Spinal cord (tissue), 10 donors: ENCODE data around the gene PRTFDC1. TPM values are rescaled to one million over a fixed set of nuclear protein-coding genes. Genes with fewer than 3 reads are reported as not detected.

Experiments
- DNase-seq, 6 donors: peaks; one replicate each; pipeline versions ENCODE4 v3.0.0 to v3.0.0-alpha.2; 2013 to 2015; ENCODE audit warnings: low spot score in 6 of 6, low read depth in 4 of 6
- H3K27ac ChIP-seq: one replicate; pipeline ENCODE4 v1.5.1; 2013; ENCODE audit warnings: low read depth, low read length, control low read depth
- H3K27me3 ChIP-seq: one replicate; pipeline ENCODE4 v1.6.1; 2013; ENCODE audit warnings: low read length; ENCODE audit not compliant: control insufficient read depth, insufficient read depth
- H3K36me3 ChIP-seq: one replicate; pipeline ENCODE4 v1.6.1; 2013; ENCODE audit warnings: low read length; ENCODE audit not compliant: control insufficient read depth, insufficient read depth
- H3K4me1 ChIP-seq: one replicate; pipeline ENCODE4 v1.6.1; 2013; ENCODE audit warnings: low read length; ENCODE audit not compliant: control insufficient read depth, insufficient read depth
- H3K4me3 ChIP-seq: one replicate; pipeline ENCODE4 v1.5.1; 2013; ENCODE audit warnings: low read depth, low read length, control low read depth
- H3K9me3 ChIP-seq: one replicate; pipeline ENCODE4 v1.6.1; 2013; ENCODE audit warnings: low read length; ENCODE audit not compliant: control insufficient read depth, insufficient read depth
- WGBS: methylation state at CpG from one replicate; pipeline ENCODE4 v1.1.5; 2013; ENCODE audit warnings: missing lambda C conversion rate; ENCODE audit not compliant: insufficient coverage; 5-methylcytosine and 5-hydroxymethylcytosine counted together
- polyA plus RNA-seq, 2 donors: library from polyadenylated mRNA; unstranded; fragments of 120-200 nt; gene quantifications; one replicate each; pipeline ENCODE4 v1.2.1, GENCODE V29; 2013; ENCODE audit not compliant: insufficient read length in 2 of 2
- total RNA-seq, 2 donors: library from RNA; depleted of rRNA in 1 of 2; stranded (reverse); fragments of 120-200 nt in 1 of 2; fragments of >200 nt in 1 of 2; gene quantifications; one replicate each; pipeline versions ENCODE4 v1.2.3 to v1.2.4, GENCODE V29; 2013 to 2014
- donor health status: healthy.

The PRTFDC1 gene
- total and polyA plus RNA-seq, 4 donors: 28.7 to 45.4 (median 36.5) TPM

- Histone ChIP-seq H3K27me3 (no peaks in the 10 kb centered on the region), H3K36me3 (no peaks in the 10 kb centered on the region), H3K27ac (no peak overlapping the region), H3K4me1 (peaks cover 6% of the 10 kb centered on the region), H3K9me3 (no peaks in the 10 kb centered on the region), H3K4me3 (no peak overlapping the region)
- DNase-seq: no peak
- no CpG with 5 or more reads among the region's 3 CpGs for WGBS
These were observed 130.4 kb downstream of the PRTFDC1 start for GRCh38 chr10:24821986-24822385.

GRCh38 chr10:24816868-24817396 is 135.5 kb downstream of the PRTFDC1 start:
- H3K9me3 ChIP-seq: no peaks in the 10 kb centered on the region
- H3K36me3 ChIP-seq: no peaks in the 10 kb centered on the region
- no peak overlapping the region for H3K4me3 ChIP-seq
- 100% methylated on average over 5 of the region's 6 CpGs for WGBS
- DNase-seq: no peak
- peaks cover 13% of the 10 kb centered on the region for H3K4me1 ChIP-seq
- H3K27me3 ChIP-seq: no peaks in the 10 kb centered on the region
- no peak overlapping the region for H3K27ac ChIP-seq

GRCh38 chr10:24814568-24815313 is 137.7 kb downstream of the PRTFDC1 start:
- Histone ChIP-seq H3K4me1 (peaks cover 14% of the 10 kb centered on the region), H3K27ac (no peak overlapping the region), H3K27me3 (no peaks in the 10 kb centered on the region), H3K36me3 (no peaks in the 10 kb centered on the region), H3K9me3 (no peaks in the 10 kb centered on the region), H3K4me3 (no peak overlapping the region)
- no peak for DNase-seq
- 95% methylated on average over 7 of the region's 11 CpGs for WGBS

DNA sequence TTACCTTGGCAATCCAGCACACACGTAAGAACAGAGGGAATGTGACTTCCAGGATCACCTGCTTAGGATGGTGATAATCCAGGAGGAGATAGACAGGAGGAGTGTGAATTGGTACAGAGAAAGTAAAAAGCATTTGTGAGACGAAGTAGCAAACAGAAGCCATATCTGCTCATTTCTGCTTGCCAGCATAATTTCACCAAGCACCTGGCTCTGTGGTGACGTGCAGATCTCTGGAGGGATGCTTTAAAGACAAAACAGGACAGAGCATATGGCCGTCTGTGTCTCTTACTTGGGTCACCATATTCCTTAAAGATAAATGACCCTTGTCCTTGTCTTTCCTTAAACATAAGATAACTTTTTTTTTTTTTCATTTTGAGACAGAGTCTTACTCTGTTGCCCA is 138.6 kb downstream of the PRTFDC1 start:
- no peaks in the 10 kb centered on the region for H3K36me3 ChIP-seq
- H3K4me1 ChIP-seq: peaks cover 14% of the 10 kb centered on the region
- H3K27me3 ChIP-seq: no peaks in the 10 kb centered on the region
- H3K27ac ChIP-seq: no peak overlapping the region
- 61% methylated on average over 2 of the region's 4 CpGs for WGBS
- no peak overlapping the region for H3K4me3 ChIP-seq
- peak in 1 of 6 donors; percentile 54 for DNase-seq
- no peaks in the 10 kb centered on the region for H3K9me3 ChIP-seq

GRCh38 chr10:24806262-24806661 is 146.1 kb downstream of the PRTFDC1 start:
- no peak overlapping the region for H3K27ac ChIP-seq
- H3K9me3 ChIP-seq: no peaks in the 10 kb centered on the region
- no peaks in the 10 kb centered on the region for H3K27me3 ChIP-seq
- no peak overlapping the region for H3K4me3 ChIP-seq
- DNase-seq: no peak
- H3K36me3 ChIP-seq: no peaks in the 10 kb centered on the region
- peaks cover under 1% of the 10 kb centered on the region for H3K4me1 ChIP-seq
- WGBS: 69% methylated on average over 2 of the region's 5 CpGs

GRCh38 chr10:24804956-24805355 is 147.4 kb downstream of the PRTFDC1 start:
- Histone ChIP-seq H3K4me3 (no peak overlapping the region), H3K27ac (no peak overlapping the region), H3K27me3 (no peaks in the 10 kb centered on the region), H3K9me3 (no peaks in the 10 kb centered on the region), H3K36me3 (no peaks in the 10 kb centered on the region), H3K4me1 (no peaks in the 10 kb centered on the region)
- DNase-seq: no peak

- no peaks in the 10 kb centered on the region for H3K4me1 ChIP-seq
- 96% methylated on average over 4 of the region's 8 CpGs for WGBS
- no peak for DNase-seq
- H3K4me3 ChIP-seq: no peak overlapping the region
- H3K9me3 ChIP-seq: no peaks in the 10 kb centered on the region
- H3K27me3 ChIP-seq: no peaks in the 10 kb centered on the region
- H3K36me3 ChIP-seq: no peaks in the 10 kb centered on the region
- H3K27ac ChIP-seq: no peak overlapping the region
These were observed 148.0 kb downstream of the PRTFDC1 start for GRCh38 chr10:24804392-24804791.

- no peaks in the 10 kb centered on the region for H3K36me3 ChIP-seq
- H3K27me3 ChIP-seq: no peaks in the 10 kb centered on the region
- no peak overlapping the region for H3K4me3 ChIP-seq
- H3K27ac ChIP-seq: no peak overlapping the region
- no peak for DNase-seq
- no peaks in the 10 kb centered on the region for H3K9me3 ChIP-seq
- WGBS: 100% methylated on average over 1 of the region's 2 CpGs
- H3K4me1 ChIP-seq: no peaks in the 10 kb centered on the region
These were observed 150.0 kb downstream of the PRTFDC1 start for GRCh38 chr10:24802378-24802777.

DNA sequence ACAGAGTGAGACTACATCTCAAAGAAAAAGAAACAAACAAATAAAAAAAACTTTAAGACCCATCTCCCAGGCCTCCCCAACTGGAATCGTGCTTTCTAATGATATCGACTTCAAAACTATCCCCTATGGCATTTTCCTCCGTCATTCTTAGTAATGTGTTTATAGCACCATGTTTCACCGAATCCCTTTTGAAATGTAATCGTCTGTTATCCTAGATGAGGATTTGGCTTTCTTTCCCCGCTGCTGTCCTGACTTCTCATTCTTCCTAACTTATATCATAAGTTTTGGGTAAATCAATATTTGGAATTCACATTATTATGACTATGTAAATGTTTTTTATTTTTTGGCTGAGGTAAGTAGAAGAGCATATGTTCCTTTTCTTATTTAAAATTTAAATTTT is 151.5 kb downstream of the PRTFDC1 start:
- no peaks in the 10 kb centered on the region for H3K27me3 ChIP-seq
- H3K4me3 ChIP-seq: no peak overlapping the region
- H3K9me3 ChIP-seq: no peaks in the 10 kb centered on the region
- no peaks in the 10 kb centered on the region for H3K36me3 ChIP-seq
- DNase-seq: no peak
- no peaks in the 10 kb centered on the region for H3K4me1 ChIP-seq
- no peak overlapping the region for H3K27ac ChIP-seq
- WGBS: 100% methylated on average over 2 of the region's 6 CpGs
